ENCODE data around the gene DIS3L2.
"Not testable (repeated sequence)": the region's sequence is repeated elsewhere in the genome, so short reads cannot be mapped to it uniquely, and the experiment has no call there.

DIS3L2 gene

GRCh38 chr2:232379610-232380590 lies 418.4 kb downstream of the DIS3L2 start:
- not testable (repeated sequence) for DNase-seq

GRCh38 chr2:232381204-232382031 lies 419.9 kb downstream of the DIS3L2 start:
- DNase-seq, result not testable (repeated sequence)

GRCh38 chr2:232382331-232383225 lies 421.1 kb downstream of the DIS3L2 start:
- DNase-seq, result no peak

GRCh38 chr2:232384466-232384865 lies 423.0 kb downstream of the DIS3L2 start:
- no peak for DNase-seq

GRCh38 chr2:232385058-232385457 lies 423.5 kb downstream of the DIS3L2 start:
- DNase-seq, result not testable (repeated sequence)

GRCh38 chr2:232385660-232386489 lies 424.4 kb downstream of the DIS3L2 start:
- DNase-seq, result no peak

GRCh38 chr2:232386490-232386739 lies 424.9 kb downstream of the DIS3L2 start:
- no peak for DNase-seq

All from activated naive CD4-positive, alpha-beta T cell (primary cell).